Stimulated activated CD8-positive, alpha-beta memory T cell treated with anti-CD3 and anti-CD28 coated beads, Interleukin-2, amount 100 ng/mL, for 1 hour (primary cell): ENCODE data around the gene AVPR2.

Experiments used
- DNase-seq, 2 donors: peaks; one replicate each; pipeline ENCODE4 v3.0.0-alpha.2; 2020; ENCODE audit warnings: low read depth in 2 of 2

AVPR2 gene

GRCh38 chrX:153871451-153871850 lies 33.0 kb upstream of the AVPR2 start:
- no peak for DNase-seq

GRCh38 chrX:153871946-153872878 lies 32.3 kb upstream of the AVPR2 start:
- DNase-seq, result no peak

DNA sequence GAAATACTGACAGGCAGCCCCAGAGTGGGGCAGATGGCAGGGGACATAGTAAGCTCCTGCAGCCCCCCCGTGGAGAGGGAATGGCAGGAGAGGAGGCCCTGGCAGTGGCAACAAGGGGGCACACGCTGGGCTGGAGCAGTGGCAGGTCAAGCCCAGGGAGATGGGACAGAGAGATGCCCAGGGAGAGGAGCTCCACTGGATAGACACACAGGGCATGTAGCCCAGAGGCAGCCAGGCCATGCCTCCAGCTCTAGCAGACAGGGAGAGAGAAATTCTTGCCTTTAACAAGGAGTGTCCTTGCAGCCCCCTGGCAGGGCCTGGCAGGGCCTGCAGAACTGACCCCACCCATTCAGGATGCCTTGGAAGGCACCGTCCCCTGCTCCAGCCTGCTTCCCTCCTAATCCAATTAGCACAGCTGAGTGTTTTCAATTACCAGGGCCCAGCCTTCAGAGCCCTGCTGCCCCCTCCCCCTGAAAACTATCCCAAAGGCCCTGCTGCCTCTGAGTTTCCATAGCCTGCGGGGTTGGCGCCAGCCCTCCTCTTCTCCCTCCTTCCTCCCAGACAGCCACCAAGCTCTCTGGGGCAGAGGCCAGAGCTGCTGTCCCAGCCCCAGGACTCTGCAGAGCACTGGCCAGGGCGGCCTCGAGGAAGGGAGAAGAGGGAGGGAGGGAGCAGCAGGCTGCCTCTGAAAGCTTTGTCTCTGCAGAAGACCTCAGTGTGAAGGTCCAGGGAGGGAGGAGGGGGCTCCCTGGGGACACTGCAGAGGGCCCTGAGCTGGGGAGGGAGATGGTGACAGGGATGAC lies 31.0 kb upstream of the AVPR2 start:
- no peak for DNase-seq

GRCh38 chrX:153874085-153874365 lies 30.4 kb upstream of the AVPR2 start:
- DNase-seq, result no peak

DNA sequence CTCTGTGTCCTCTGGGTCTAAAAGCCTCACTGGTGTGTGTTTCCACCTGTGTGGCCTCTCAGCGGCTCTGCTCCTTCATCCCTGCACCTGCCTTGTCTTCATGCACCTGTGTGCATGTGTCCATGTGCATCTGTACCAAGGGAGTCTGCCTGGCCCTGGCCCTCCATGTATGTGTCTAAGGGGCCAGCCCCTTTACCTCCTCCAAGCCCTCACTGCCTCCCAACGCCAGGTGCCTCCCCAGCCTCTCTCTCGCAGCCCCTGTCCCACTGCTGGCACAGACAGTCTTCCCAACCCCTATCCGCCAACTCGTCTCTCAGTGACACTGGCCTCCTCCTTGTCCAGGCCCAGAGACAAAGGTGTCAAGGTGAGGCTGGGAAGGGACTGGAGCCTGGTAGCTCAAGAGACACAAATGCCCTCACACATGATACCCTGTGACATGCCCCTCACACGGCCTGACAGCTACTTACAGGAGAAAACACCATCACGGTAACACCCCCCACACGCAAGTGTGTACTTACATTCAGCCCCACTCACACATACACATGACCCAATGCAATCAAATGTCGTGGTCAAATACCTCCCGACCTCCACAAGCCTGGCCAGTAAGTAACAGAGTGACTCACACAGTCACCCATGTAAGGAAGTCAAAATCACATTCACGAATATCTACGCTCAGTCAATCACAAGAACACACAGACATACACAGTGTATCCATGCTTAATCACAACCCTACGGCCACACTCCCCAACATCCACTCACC lies 29.9 kb upstream of the AVPR2 start:
- DNase-seq, result no peak

DNA sequence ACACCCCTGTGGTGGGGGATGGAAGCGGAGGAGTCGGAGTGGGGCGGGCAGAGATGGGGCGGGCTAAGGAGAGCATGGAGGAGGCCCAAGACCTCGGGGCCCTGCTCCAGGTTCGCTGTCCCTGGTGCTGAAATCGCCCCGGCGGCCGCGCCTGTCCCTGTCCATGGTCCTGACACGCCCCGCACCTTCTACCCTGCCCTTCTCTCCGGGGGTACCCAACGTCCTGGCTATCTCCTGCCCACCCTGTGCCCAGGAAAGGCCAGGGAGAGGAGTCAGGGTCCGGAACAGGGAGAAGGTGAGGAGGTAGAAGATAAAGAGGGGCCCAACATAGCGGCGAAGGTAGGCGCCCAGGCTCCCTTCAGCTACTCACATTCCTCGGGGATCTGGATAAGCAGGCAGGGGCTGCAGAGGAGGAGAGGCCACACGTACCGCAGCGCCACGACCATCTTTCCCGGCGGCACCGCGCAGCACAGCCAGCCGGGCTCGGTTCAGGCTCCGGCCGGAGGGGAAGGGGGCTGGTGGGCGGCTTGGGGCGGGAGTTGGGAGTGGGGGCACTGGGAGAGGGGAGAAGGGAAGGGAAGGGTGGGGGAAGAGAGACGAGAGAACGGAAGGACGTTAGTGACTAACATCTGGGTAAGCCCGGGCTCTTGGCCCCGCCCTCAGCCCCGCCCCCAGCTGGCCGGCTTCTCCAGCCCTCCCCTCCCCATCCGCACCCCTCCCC lies 28.9 kb upstream of the AVPR2 start:
- DNase-seq, result peak; percentile 52 to 55

- DNase-seq, result no peak
Measured at GRCh38 chrX:153876112-153876491, 28.4 kb upstream of the AVPR2 start.

GRCh38 chrX:153877571-153878261 lies 26.8 kb upstream of the AVPR2 start:
- no peak for DNase-seq

DNA sequence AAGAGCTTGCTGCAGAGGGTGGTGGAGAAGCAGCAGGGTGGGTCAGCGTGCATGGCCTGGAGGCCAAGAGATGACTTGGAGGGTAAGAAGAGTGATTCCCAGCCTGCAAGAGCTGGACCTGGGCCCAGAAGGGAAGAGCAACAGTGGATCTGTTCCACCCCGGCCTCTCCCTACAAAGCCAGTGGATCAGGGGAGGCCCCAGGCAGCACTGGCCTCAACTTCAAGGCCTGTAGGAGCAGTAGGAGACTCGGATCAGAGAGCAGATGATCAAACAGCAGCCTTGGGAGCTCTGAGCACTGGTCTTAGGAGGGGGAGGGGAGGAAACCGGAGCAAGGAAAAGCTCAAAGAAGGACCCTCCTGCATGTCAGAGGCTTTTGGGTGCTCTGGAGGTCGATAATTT lies 26.1 kb upstream of the AVPR2 start:
- no peak for DNase-seq

DNA sequence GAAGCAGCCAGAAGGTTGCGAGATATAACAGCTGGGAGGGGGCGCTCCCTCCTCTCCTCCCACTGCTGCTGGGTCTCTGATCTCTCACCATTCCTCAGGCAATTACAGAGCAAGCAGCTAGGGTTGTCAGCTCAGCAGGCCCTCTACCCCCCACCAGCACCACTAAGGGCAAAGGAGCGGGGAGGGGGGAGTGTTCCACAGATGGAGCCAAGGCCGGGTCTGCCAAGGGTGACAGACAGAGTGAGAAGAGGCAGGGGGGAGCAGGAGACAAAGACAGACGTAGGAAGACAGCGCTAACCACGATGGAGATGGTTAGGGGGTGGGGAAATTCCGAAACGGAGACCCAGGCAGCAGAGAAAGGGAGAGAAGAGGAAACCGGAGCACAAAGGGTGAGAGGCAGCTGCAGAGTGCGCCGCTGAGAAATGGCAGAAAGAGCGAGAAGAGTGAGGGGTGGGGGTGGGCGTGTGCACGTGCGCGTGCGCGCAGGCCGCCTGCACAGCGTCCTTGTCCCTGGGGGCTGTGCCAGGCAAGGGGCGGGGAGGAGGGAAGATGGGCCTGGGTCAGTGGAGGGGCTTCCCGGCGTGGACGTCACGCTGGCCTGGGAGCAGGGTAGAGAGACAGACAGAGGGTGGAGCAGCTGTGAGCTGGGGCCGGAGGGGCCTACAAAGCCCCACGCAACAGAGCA lies 25.4 kb upstream of the AVPR2 start:
- no peak for DNase-seq

DNA sequence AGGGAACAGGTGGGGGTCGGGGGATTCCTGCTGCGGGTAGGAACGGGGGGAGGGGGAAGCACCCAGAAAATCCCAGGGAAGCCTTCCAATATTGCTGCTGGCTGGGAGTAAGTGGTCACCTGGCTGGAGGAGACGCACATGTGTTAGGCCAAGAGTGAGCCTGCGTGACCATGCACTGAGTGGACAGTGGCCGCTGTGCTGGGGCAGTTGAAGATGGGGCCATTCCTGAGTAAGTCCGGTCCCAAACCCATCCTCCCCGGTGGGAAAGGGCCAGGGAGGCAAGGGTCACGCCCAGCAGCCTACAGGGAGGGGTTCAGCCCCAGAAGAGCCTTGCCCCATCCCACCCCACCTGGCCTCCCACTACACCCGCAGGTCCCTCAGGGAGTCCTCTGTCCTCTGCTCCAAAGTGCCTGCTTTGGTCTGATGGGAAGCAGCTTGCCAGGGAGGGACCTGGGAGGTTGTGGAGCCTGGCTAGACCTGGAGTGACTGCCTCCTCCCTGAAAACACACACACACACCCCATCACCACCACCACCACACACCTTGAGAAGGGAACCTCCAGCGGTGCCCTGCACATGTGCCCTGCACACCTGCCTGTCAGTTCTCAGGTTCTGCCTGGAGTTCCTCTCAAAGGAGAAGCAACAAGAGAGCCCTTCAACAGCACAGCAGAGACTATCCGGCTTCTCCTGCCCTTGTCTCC lies 24.6 kb upstream of the AVPR2 start:
- DNase-seq, result no peak

- DNase-seq, result no peak
Measured at GRCh38 chrX:153880440-153880815, 24.0 kb upstream of the AVPR2 start.

GRCh38 chrX:153881281-153881680 lies 23.2 kb upstream of the AVPR2 start:
- DNase-seq, result no peak

GRCh38 chrX:153882086-153882498 lies 22.4 kb upstream of the AVPR2 start:
- no peak for DNase-seq

- DNase-seq, result no peak
Measured at GRCh38 chrX:153882557-153882956, 21.9 kb upstream of the AVPR2 start.

DNA sequence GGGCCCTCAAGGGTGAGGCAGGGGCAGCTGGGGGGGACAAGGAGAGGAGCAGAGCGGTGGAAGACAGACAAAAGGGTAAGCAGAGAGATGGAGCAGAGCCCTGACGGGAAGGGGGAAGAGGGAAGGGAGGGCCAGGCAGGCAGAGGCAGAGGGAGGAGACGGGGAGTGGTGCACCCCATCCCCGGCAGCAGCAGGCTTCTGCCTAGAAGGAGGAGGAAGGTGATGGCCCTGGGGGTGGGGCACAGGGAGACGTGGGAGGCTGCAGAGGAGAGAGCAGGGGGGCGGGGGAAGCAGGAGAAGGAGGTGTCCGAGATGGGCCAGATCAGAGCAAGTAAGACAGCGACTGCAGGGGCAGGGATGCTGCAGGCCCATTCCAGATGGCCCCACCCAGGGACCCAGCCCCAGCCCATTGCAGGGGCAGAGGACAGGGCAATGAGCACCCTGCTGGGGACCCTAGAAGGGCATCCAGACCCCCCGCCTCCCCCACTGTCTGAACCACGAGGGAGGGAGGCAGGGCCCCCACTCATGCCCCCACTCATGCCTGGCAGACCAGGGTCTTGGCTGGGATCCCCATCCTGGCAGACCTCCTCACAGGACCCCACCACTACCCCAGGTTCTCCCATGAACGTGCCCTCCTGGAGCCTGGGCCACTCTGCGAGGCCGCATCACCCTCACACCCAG lies 21.2 kb upstream of the AVPR2 start:
- DNase-seq, result no peak

DNA sequence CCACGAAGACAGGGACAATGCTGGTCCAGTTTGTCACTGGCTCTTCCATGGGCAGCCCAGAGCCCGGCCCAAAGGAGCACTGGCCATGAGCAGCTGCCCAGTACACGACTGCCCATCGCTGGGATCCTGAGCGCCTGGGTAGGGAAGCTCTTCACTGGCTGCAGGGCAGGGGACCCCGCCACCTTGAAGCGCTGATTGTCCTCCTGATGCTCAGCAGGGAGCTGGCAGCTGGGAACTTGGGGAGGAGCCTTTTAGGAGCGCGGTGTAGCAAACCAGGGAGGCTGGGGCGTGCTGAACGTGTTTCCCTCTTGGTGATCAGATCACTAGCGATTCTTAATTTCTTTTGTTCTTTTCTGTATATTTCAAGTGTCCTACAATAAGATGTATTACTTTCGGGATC lies 20.3 kb upstream of the AVPR2 start:
- DNase-seq, result no peak

- DNase-seq, result no peak
Measured at GRCh38 chrX:153884590-153884989, 19.9 kb upstream of the AVPR2 start.

DNA sequence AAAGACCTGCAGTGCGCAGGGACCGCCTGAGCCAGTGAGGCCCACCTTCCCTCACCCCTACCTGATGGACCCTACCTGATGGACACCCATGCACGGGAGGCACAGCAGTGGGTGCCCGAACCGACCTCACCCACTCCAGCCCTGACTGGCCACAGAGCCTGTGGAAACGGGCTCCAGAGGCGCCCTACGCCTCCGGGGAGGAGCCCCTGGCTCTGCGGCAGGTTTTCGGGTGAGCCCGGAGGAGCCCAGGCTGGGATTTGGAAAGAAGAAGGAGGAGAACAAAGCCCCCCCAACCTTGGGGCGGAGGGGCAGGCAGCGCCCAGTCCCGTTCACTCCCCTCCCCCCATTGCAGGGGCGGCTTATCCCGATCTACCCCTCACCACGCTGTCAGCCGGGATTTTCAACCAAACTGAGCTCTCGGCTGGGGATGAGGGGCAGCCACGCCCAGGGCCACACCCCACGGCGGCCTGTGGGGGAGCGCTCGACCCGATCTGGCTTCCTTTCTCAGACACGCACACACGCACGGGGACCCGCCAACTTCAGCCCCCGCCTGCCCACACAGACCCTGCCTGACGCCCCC lies 19.2 kb upstream of the AVPR2 start:
- DNase-seq, result no peak
